ENCODE results near the gene GADD45A.

DNA sequence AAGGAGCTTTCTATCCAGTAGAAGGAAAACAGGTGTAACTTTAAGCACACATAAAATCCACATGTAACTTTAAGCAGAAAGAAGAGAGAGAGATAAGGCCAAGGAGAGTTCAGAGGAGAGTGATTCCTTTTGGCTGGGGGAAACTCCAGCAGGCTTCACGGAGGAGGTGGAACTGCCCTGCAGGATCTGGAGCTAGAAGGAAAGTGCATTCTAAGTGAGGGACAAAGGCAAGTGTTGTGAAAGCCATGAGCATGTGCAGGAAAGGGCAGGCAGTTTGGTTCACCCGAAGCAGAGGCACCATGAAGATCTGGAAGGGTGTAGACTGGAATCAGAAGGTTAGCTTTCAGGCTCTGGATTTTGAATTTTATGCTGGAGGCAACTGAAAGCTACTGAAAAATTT is 46.3 kb downstream of the GADD45A start:
- no peak for TF ChIP-seq ZSCAN30 (tag by site-specific recombination; IDR thresholded peaks at IDR 0.05)
- no peak for TF ChIP-seq ZNF555 (tag by site-specific recombination; conservative IDR thresholded peaks at IDR 0.05)
- TF ChIP-seq ZNF530 (tag by site-specific recombination; IDR thresholded peaks at IDR 0.05; ENCODE audit: low read depth), result no peak
